CD4-positive, alpha-beta memory T cell (primary cell): Measurements from ENCODE around the gene NAALADL2. TPM values are rescaled to one million over a fixed set of nuclear protein-coding genes. Genes with fewer than 3 reads are reported as not detected.

ENCODE experiments used
- CTCF ChIA-PET: fragments of 350-600 bp; sonication (Branson Sonifier 250); formaldehyde crosslinking; loops from one replicate; lab custom pipeline; 2021; ENCODE audit warnings: inconsistent platforms; ENCODE audit not compliant: partially characterized antibody; lab: Charles Lee
- POLR2A ChIA-PET: fragments of 350-600 bp; sonication (Branson Sonifier 250); formaldehyde crosslinking; loops from one replicate; lab custom pipeline; 2021; ENCODE audit not compliant: partially characterized antibody; lab: Charles Lee
- DNase-seq, 5 donors: peaks; one replicate each; pipeline versions ENCODE4 v3.0.0 to v3.0.0-alpha.2; 2020 to 2022; ENCODE audit warnings: mixed read lengths in 1 of 5
- H3K27ac ChIP-seq: one replicate; pipeline ENCODE4 v1.7.0; 2013; ENCODE audit warnings: low read depth, low read length
- H3K27me3 ChIP-seq: 2 replicates; pipeline ENCODE4 v1.7.0; 2013; ENCODE audit warnings: mild to moderate bottlenecking, low read length, moderate library complexity; ENCODE audit not compliant: insufficient read depth
- H3K36me3 ChIP-seq: 2 replicates; pipeline ENCODE4 v1.7.0; 2013; ENCODE audit warnings: mild to moderate bottlenecking, low read length, moderate library complexity; ENCODE audit not compliant: insufficient read depth
- H3K4me1 ChIP-seq: 2 replicates; pipeline ENCODE4 v1.7.0; 2013; ENCODE audit warnings: mild to moderate bottlenecking, low read length, moderate library complexity; ENCODE audit not compliant: insufficient read depth
- H3K4me3 ChIP-seq, 2 donors: one replicate each; pipeline ENCODE4 v1.7.0; 2013; ENCODE audit warnings: low read length in 2 of 2, mild to moderate bottlenecking in 1 of 2
- H3K9me3 ChIP-seq, 2 donors: one replicate each; pipeline ENCODE4 v1.7.0; 2013; ENCODE audit warnings: low read length in 2 of 2, control low read depth in 1 of 2; ENCODE audit not compliant: control insufficient read depth in 1 of 2
- H3K27ac Mint-ChIP-seq, 7 donors: one replicate each; pipeline ENCODE4 v1.8.0; 2020 to 2021; ENCODE audit warnings: mixed read lengths in 7 of 7, mild to moderate bottlenecking in 6 of 7, inconsistent platforms in 3 of 7, moderate library complexity in 3 of 7
- H3K27me3 Mint-ChIP-seq, 2 donors: one replicate each; pipeline ENCODE4 v1.8.0; 2020 to 2021; ENCODE audit warnings: mixed read lengths in 2 of 2
- H3K36me3 Mint-ChIP-seq, 2 donors: one replicate each; pipeline ENCODE4 v1.8.0; 2020 to 2021; ENCODE audit warnings: mixed read lengths in 2 of 2, inconsistent platforms in 1 of 2, mild to moderate bottlenecking in 1 of 2
- H3K4me1 Mint-ChIP-seq, 4 donors: one replicate each; pipeline ENCODE4 v1.8.0; 2020 to 2021; ENCODE audit warnings: mixed read lengths in 4 of 4, mild to moderate bottlenecking in 1 of 4
- H3K4me3 Mint-ChIP-seq, 8 donors: one replicate each; pipeline ENCODE4 v1.8.0; 2020 to 2021; ENCODE audit warnings: mixed read lengths in 8 of 8, mild to moderate bottlenecking in 7 of 8, moderate library complexity in 6 of 8, inconsistent platforms in 3 of 8
- H3K9me3 Mint-ChIP-seq, 8 donors: one replicate each; pipeline ENCODE4 v1.8.0; 2020 to 2021; ENCODE audit warnings: mixed read lengths in 8 of 8, mild to moderate bottlenecking in 5 of 8, inconsistent platforms in 3 of 8, moderate library complexity in 1 of 8
- intact Hi-C: fragments of 100-400 bp; cut with micrococcal nuclease; formaldehyde crosslinking; loops from one replicate; pipeline ENCODE4 v1.15.1; 2023
- microRNA-seq: library from miRNA; unstranded; fragments of <30 nt; microRNA quantifications from one replicate; pipeline ENCODE4 v1.2.0, GENCODE V29; 2021; ENCODE audit warnings: borderline replicate concordance, borderline number of aligned reads, borderline microRNAs expressed, mixed read lengths
- polyA plus RNA-seq, 2 donors: library from polyadenylated mRNA; unstranded; fragments of 300-500 nt; fragmentation: Illumina TruSeq; gene quantifications; one replicate each; pipeline ENCODE4 v1.2.3, GENCODE V29; 2021
- total RNA-seq, 2 experiments: library from RNA; stranded (reverse); gene quantifications; one replicate each; pipeline ENCODE4 v1.2.3, GENCODE V29; 2021

NAALADL2 gene
- total and polyA plus RNA-seq, 4 experiments from 2014 or later: not detected

DNA sequence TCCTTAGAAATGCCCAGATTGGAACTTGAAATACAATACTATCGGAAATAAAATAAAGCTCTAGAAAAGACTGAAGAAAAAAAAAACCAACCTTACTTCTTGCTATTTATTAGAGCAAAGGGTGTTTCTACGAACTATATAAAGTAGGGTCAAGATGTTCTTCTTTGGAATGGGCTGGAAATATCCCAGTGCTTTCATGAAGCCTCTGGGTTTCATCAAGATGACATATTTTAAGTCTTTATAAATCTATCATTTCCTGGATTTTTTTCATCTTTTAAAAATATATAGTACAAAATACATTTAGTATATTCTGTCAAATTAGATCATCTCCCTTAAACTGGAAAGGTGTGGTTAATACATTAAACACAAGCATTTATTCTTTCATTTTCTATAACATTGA is 978.8 kb downstream of the NAALADL2 start:
- intact Hi-C loops: no loop called here
- peaks cover 0 to 4% (median under 1%) of the 10 kb centered on the region in 8 donors for H3K9me3 Mint-ChIP-seq
- no peaks in the 10 kb centered on the region for H3K4me1 Mint-ChIP-seq
- H3K27me3 Mint-ChIP-seq: no peaks in the 10 kb centered on the region
- CTCF ChIA-PET: no interaction called here
- no peak overlapping the region for H3K4me3 Mint-ChIP-seq
- Histone ChIP-seq H3K9me3 (no peaks in the 10 kb centered on the region), H3K4me3 (no peak overlapping the region), H3K27ac (no peak overlapping the region), H3K36me3 (no peaks in the 10 kb centered on the region), H3K4me1 (no peaks in the 10 kb centered on the region), H3K27me3 (no peaks in the 10 kb centered on the region)
- no peaks in the 10 kb centered on the region for H3K36me3 Mint-ChIP-seq
- no peak for DNase-seq
- no peak overlapping the region for H3K27ac Mint-ChIP-seq
- POLR2A ChIA-PET: no interaction called here

- no peaks in the 10 kb centered on the region for H3K4me1 Mint-ChIP-seq
- no peak overlapping the region for H3K4me3 ChIP-seq
- ChIA-PET CTCF (no interaction called here), POLR2A (no interaction called here)
- no peaks in the 10 kb centered on the region for H3K36me3 ChIP-seq
- no peaks in the 10 kb centered on the region for H3K9me3 ChIP-seq
- H3K4me1 ChIP-seq: no peaks in the 10 kb centered on the region
- no peak overlapping the region for H3K27ac ChIP-seq
- H3K27me3 ChIP-seq: no peaks in the 10 kb centered on the region
- no peak for DNase-seq
- no peak overlapping the region for H3K4me3 Mint-ChIP-seq
- intact Hi-C loops: no loop called here
- no peak overlapping the region for H3K27ac Mint-ChIP-seq
- H3K9me3 Mint-ChIP-seq: peaks cover 0 to 4% (median under 1%) of the 10 kb centered on the region in 8 donors
- H3K27me3 Mint-ChIP-seq: no peaks in the 10 kb centered on the region
- H3K36me3 Mint-ChIP-seq: no peaks in the 10 kb centered on the region
These were observed 980.4 kb downstream of the NAALADL2 start for GRCh38 chr3:175839366-175840005.

GRCh38 chr3:175851541-175851940 is 992.4 kb downstream of the NAALADL2 start:
- Histone ChIP-seq H3K9me3 (no peaks in the 10 kb centered on the region), H3K4me1 (no peaks in the 10 kb centered on the region), H3K27me3 (no peaks in the 10 kb centered on the region), H3K4me3 (no peak overlapping the region), H3K27ac (no peak overlapping the region), H3K36me3 (no peaks in the 10 kb centered on the region)
- intact Hi-C loops: no loop called here
- Mint-ChIP-seq H3K27me3 (peaks cover 0 to 1% of the 10 kb centered on the region in 2 donors), H3K27ac (no peak overlapping the region), H3K36me3 (no peaks in the 10 kb centered on the region), H3K4me3 (no peak overlapping the region), H3K4me1 (no peaks in the 10 kb centered on the region), H3K9me3 (peaks cover 0 to 2% (median 0%) of the 10 kb centered on the region in 8 donors)
- ChIA-PET CTCF (no interaction called here), POLR2A (no interaction called here)
- no peak for DNase-seq

- CTCF ChIA-PET: no interaction called here
- Mint-ChIP-seq H3K4me1 (no peaks in the 10 kb centered on the region), H3K4me3 (no peak overlapping the region)
These were observed 993.4 kb downstream of the NAALADL2 start for GRCh38 chr3:175852560-175852959.

GRCh38 chr3:175857666-175858270 is 998.6 kb downstream of the NAALADL2 start:
- no peak overlapping the region for H3K27ac Mint-ChIP-seq
- ChIA-PET POLR2A (no interaction called here), CTCF (no interaction called here)
- Histone ChIP-seq H3K9me3 (no peaks in the 10 kb centered on the region), H3K27me3 (no peaks in the 10 kb centered on the region), H3K27ac (no peak overlapping the region), H3K4me1 (no peaks in the 10 kb centered on the region), H3K4me3 (no peak overlapping the region), H3K36me3 (no peaks in the 10 kb centered on the region)
- H3K36me3 Mint-ChIP-seq: no peaks in the 10 kb centered on the region
- no peak overlapping the region for H3K4me3 Mint-ChIP-seq
- peaks cover 0 to 1% of the 10 kb centered on the region in 2 donors for H3K27me3 Mint-ChIP-seq
- DNase-seq: no peak
- intact Hi-C loops: no loop called here
- peaks cover 0 to 4% (median 1%) of the 10 kb centered on the region in 8 donors for H3K9me3 Mint-ChIP-seq
- H3K4me1 Mint-ChIP-seq: no peaks in the 10 kb centered on the region

More at GRCh38 chr3:175852560-175852959, 993.4 kb downstream of the NAALADL2 start:
- H3K27ac Mint-ChIP-seq: no peak overlapping the region
- H3K27ac ChIP-seq: no peak overlapping the region
- H3K27me3 Mint-ChIP-seq: peaks cover 0 to 1% of the 10 kb centered on the region in 2 donors
- POLR2A ChIA-PET: no interaction called here
- no peaks in the 10 kb centered on the region for H3K27me3 ChIP-seq
- no peak overlapping the region for H3K4me3 ChIP-seq
- H3K4me1 ChIP-seq: no peaks in the 10 kb centered on the region
- H3K9me3 ChIP-seq: no peaks in the 10 kb centered on the region
- no peaks in the 10 kb centered on the region for H3K36me3 Mint-ChIP-seq
- intact Hi-C loops: no loop called here
- no peaks in the 10 kb centered on the region for H3K36me3 ChIP-seq
- H3K9me3 Mint-ChIP-seq: peaks cover 0 to 3% (median 0%) of the 10 kb centered on the region in 8 donors
- no peak for DNase-seq

Small RNA genes within 50 kb of the gene (microRNA-seq; reads per million reads assigned to microRNA genes)
- not detected for gene MIR4789
